SW 1271 (cell line): ENCODE data around the gene RGS10.
"Not testable (repeated sequence)": the region's sequence is repeated elsewhere in the genome, so short reads cannot be mapped to it uniquely, and the experiment has no call there.

Experiments used
- DNase-seq, 2 experiments: peaks; one replicate each; lab custom pipeline; 2025; lab: John Stamatoyannopoulos, UW

RGS10 gene

GRCh38 chr10:119538632-119539358, 3.7 kb downstream of the RGS10 start:
- no peak for DNase-seq

- DNase-seq: no peak
Measured at GRCh38 chr10:119537953-119538630, 4.4 kb downstream of the RGS10 start.

GRCh38 chr10:119536508-119537025, 6.0 kb downstream of the RGS10 start:
- DNase-seq: no peak

GRCh38 chr10:119535837-119536507, 6.5 kb downstream of the RGS10 start:
- DNase-seq: no peak

GRCh38 chr10:119535305-119535704, 7.2 kb downstream of the RGS10 start:
- DNase-seq: no peak

- DNase-seq: no peak
Measured at GRCh38 chr10:119533473-119533872, 9.0 kb downstream of the RGS10 start.

GRCh38 chr10:119532791-119533190, 9.7 kb downstream of the RGS10 start:
- DNase-seq: not testable (repeated sequence)

- not testable (repeated sequence) for DNase-seq
Measured at GRCh38 chr10:119532251-119532650, 10.3 kb downstream of the RGS10 start.

- no peak for DNase-seq
Measured at GRCh38 chr10:119531067-119531466, 11.5 kb downstream of the RGS10 start.

GRCh38 chr10:119528663-119529237, 13.8 kb downstream of the RGS10 start:
- not testable (repeated sequence) for DNase-seq

GRCh38 chr10:119526621-119527592, 15.6 kb downstream of the RGS10 start:
- DNase-seq: no peak

GRCh38 chr10:119526149-119526548, 16.4 kb downstream of the RGS10 start:
- DNase-seq: no peak

GRCh38 chr10:119525116-119525515, 17.4 kb downstream of the RGS10 start:
- no peak for DNase-seq

GRCh38 chr10:119524720-119525070, 17.8 kb downstream of the RGS10 start:
- DNase-seq: no peak

- no peak for DNase-seq
Measured at GRCh38 chr10:119523895-119524719, 18.4 kb downstream of the RGS10 start.

GRCh38 chr10:119522747-119523426, 19.6 kb downstream of the RGS10 start:
- DNase-seq: no peak

GRCh38 chr10:119521443-119522204, 20.9 kb downstream of the RGS10 start:
- DNase-seq: peak; percentile 30 to 39

- no peak for DNase-seq
Measured at GRCh38 chr10:119520283-119520682, 22.2 kb downstream of the RGS10 start.

- DNase-seq: no peak
Measured at GRCh38 chr10:119518936-119519335, 23.6 kb downstream of the RGS10 start.
